Naive thymus-derived CD4-positive, alpha-beta T cell (primary cell): ENCODE measurements around the gene ZNF575. TPM values are rescaled to one million over a fixed set of nuclear protein-coding genes. Genes with fewer than 3 reads are reported as not detected.

Experiments
- ATAC-seq: fragments of 150-1000 bp; cut with Tn5 transposase; 2 replicates; pipeline ENCODE4 v1.10.0; 2021; ENCODE audit warnings: mild to moderate bottlenecking, moderate library complexity
- CTCF ChIA-PET: fragments of 350-600 bp; sonication (Branson Sonifier 250); formaldehyde crosslinking; loops from one replicate; lab custom pipeline; 2021; ENCODE audit warnings: antibody characterized with exemption; lab: Charles Lee
- POLR2A ChIA-PET: fragments of 350-600 bp; sonication (Branson Sonifier 250); formaldehyde crosslinking; loops from one replicate; lab custom pipeline; 2021; ENCODE audit warnings: antibody characterized with exemption, inconsistent platforms; lab: Charles Lee
- DNase-seq, 9 donors: peaks; one replicate each; pipeline versions ENCODE4 v3.0.0 to v3.0.0-alpha.2; 2020 to 2022; ENCODE audit warnings: mixed read lengths in 1 of 9
- H3K27ac ChIP-seq: one replicate; pipeline ENCODE4 v1.7.0; 2013; ENCODE audit warnings: mild to moderate bottlenecking, low read depth, low read length, moderate library complexity
- H3K27me3 ChIP-seq, 2 donors: one replicate each; pipeline ENCODE4 v1.7.0; 2013; ENCODE audit warnings: low read length in 2 of 2, mild to moderate bottlenecking in 2 of 2, moderate library complexity in 2 of 2; ENCODE audit not compliant: control insufficient read depth in 2 of 2, insufficient read depth in 2 of 2
- H3K36me3 ChIP-seq, 3 experiments: 1 replicate in 2 of 3; 2 replicates in 1 of 3; pipeline ENCODE4 v1.7.0; 2013; ENCODE audit warnings: low read length in 3 of 3, mild to moderate bottlenecking in 3 of 3, moderate library complexity in 1 of 3; ENCODE audit not compliant: insufficient read depth in 3 of 3, control insufficient read depth in 2 of 3
- H3K4me1 ChIP-seq, 2 donors: one replicate each; pipeline ENCODE4 v1.7.0; 2013; ENCODE audit warnings: low read length in 2 of 2, mild to moderate bottlenecking in 2 of 2, moderate library complexity in 1 of 2; ENCODE audit not compliant: control insufficient read depth in 2 of 2, insufficient read depth in 2 of 2
- H3K4me3 ChIP-seq: 2 replicates; pipeline ENCODE4 v1.7.0; 2013; ENCODE audit warnings: mild to moderate bottlenecking, low read length
- H3K9me3 ChIP-seq, 3 experiments: 1 replicate in 2 of 3; 2 replicates in 1 of 3; pipeline ENCODE4 v1.7.0; 2013; ENCODE audit warnings: low read length in 3 of 3; ENCODE audit not compliant: control insufficient read depth in 2 of 3
- H3K27ac Mint-ChIP-seq, 9 donors: one replicate each; pipeline ENCODE4 v1.8.0; 2020 to 2022; ENCODE audit warnings: mixed read lengths in 9 of 9, mild to moderate bottlenecking in 8 of 9, moderate library complexity in 5 of 9, inconsistent platforms in 2 of 9
- H3K27me3 Mint-ChIP-seq, 5 donors: one replicate each; pipeline ENCODE4 v1.8.0; 2021 to 2022; ENCODE audit warnings: mixed read lengths in 5 of 5, mild to moderate bottlenecking in 1 of 5
- H3K36me3 Mint-ChIP-seq, 5 donors: one replicate each; pipeline ENCODE4 v1.8.0; 2020 to 2022; ENCODE audit warnings: mixed read lengths in 5 of 5, mild to moderate bottlenecking in 3 of 5, inconsistent platforms in 1 of 5
- H3K4me1 Mint-ChIP-seq, 7 donors: one replicate each; pipeline ENCODE4 v1.8.0; 2020 to 2022; ENCODE audit warnings: mixed read lengths in 7 of 7, mild to moderate bottlenecking in 3 of 7, inconsistent platforms in 1 of 7
- H3K4me3 Mint-ChIP-seq, 10 donors: one replicate each; pipeline ENCODE4 v1.8.0; 2020 to 2022; ENCODE audit warnings: mild to moderate bottlenecking in 10 of 10, mixed read lengths in 10 of 10, moderate library complexity in 6 of 10, inconsistent platforms in 2 of 10
- H3K9me3 Mint-ChIP-seq, 11 donors: one replicate each; pipeline ENCODE4 v1.8.0; 2020 to 2022; ENCODE audit warnings: mixed read lengths in 11 of 11, mild to moderate bottlenecking in 4 of 11, inconsistent platforms in 1 of 11, moderate library complexity in 1 of 11
- intact Hi-C, 2 donors: fragments of 100-400 bp; cut with micrococcal nuclease; formaldehyde crosslinking; loops; one replicate each; pipeline ENCODE4 v1.15.1; 2023
- polyA plus RNA-seq, 2 donors: library from polyadenylated mRNA; unstranded; fragments of 300-500 nt; fragmentation: Illumina TruSeq; gene quantifications; one replicate each; pipeline ENCODE4 v1.2.3, GENCODE V29; 2021
- total RNA-seq, 6 experiments: library from RNA in 5 of 6; stranded (reverse) in 5 of 6; gene quantifications; 1 replicate in 5 of 6; 2 replicates in 1 of 6; pipeline ENCODE4 v1.2.3 and lab custom pipeline; 2021 to 2026

Gene ZNF575
- total and polyA plus RNA-seq, 7 experiments from 2014 or later: 2.7 to 10.7 (median 5.0) TPM

GRCh38 chr19:43563816-43564457 lies 30.9 kb downstream of the ZNF575 start:
- no peaks in the 10 kb centered on the region for H3K9me3 Mint-ChIP-seq
- POLR2A ChIA-PET: interaction anchor here (0.6 to 5.8 kb wide), 6 partner anchors 9 to 32 kb away, joined by 3 to 46 read pairs (median 8); partner anchors contain the start of genes IRGQ, PINLYP, XRCC1 and ZNF575
- CTCF ChIA-PET: interaction anchor here (2.2 kb wide), 1 partner anchor 31 kb away, joined by 8 read pairs; no protein-coding TSS in a partner anchor
- ATAC-seq (no peak), DNase-seq (no peak)
- peak overlapping the region; percentile 75 to 99 (median 96) for H3K27ac Mint-ChIP-seq
- H3K27me3 ChIP-seq: no peaks in the 10 kb centered on the region
- no peaks in the 10 kb centered on the region for H3K9me3 ChIP-seq
- H3K4me1 Mint-ChIP-seq: peaks cover 33 to 65% (median 59%) of the 10 kb centered on the region in 7 donors
- no peaks in the 10 kb centered on the region for H3K27me3 Mint-ChIP-seq
- peak overlapping the region; percentile 79 for H3K27ac ChIP-seq
- peaks cover 0 to 15% (median 0%) of the 10 kb centered on the region in 3 experiments for H3K36me3 ChIP-seq
- H3K4me1 ChIP-seq: peaks cover 31 to 40% of the 10 kb centered on the region in 2 donors
- intact Hi-C loops: loop anchor here in 1 of 2 donors (2.0 kb wide), 1 partner anchor 31 kb away; the partner anchor contains the start of gene ZNF575
- H3K4me3 Mint-ChIP-seq: peak overlapping the region; percentile 1 to 97 (median 82)
- H3K36me3 Mint-ChIP-seq: peaks cover 0 to 31% (median 9%) of the 10 kb centered on the region in 5 donors
- no peak overlapping the region for H3K4me3 ChIP-seq

GRCh38 chr19:43564800-43565199 lies 31.8 kb downstream of the ZNF575 start:
- Mint-ChIP-seq H3K4me3 (peak overlapping the region in 6 of 10 donors; percentile 38 to 85 (median 52)), H3K27ac (peak overlapping the region; percentile 69 to 99 (median 95)), H3K27me3 (no peaks in the 10 kb centered on the region), H3K36me3 (peaks cover 0 to 31% (median 5%) of the 10 kb centered on the region in 5 donors), H3K4me1 (peaks cover 33 to 64% (median 60%) of the 10 kb centered on the region in 7 donors), H3K9me3 (no peaks in the 10 kb centered on the region)
- ATAC-seq (no peak), DNase-seq (no peak)
- Histone ChIP-seq H3K4me1 (peaks cover 33 to 40% of the 10 kb centered on the region in 2 donors), H3K9me3 (no peaks in the 10 kb centered on the region), H3K4me3 (no peak overlapping the region), H3K27me3 (no peaks in the 10 kb centered on the region), H3K36me3 (peaks cover 0 to 15% (median 0%) of the 10 kb centered on the region in 3 experiments), H3K27ac (no peak overlapping the region)
- ChIA-PET POLR2A (interaction anchor here (0.9 to 1.7 kb wide), 5 partner anchors 10 to 55 kb away, joined by 3 to 6 read pairs (median 5); partner anchors contain the start of genes IRGQ, XRCC1, ZNF428 and ZNF575), CTCF (interaction anchor here (0.8 to 1.8 kb wide), 3 partner anchors 10 to 40 kb away, joined by 3 to 8 read pairs (median 3); partner anchors contain the start of gene XRCC1)
- intact Hi-C loops: no loop called here

- no peak for DNase-seq
- no peak overlapping the region for H3K4me3 ChIP-seq
- no peaks in the 10 kb centered on the region for H3K27me3 ChIP-seq
- CTCF ChIA-PET: interaction anchor here (1.3 kb wide), 1 partner anchor 14 kb away, joined by 5 read pairs; no protein-coding TSS in a partner anchor
- POLR2A ChIA-PET: interaction anchor here (1.0 kb wide), 1 partner anchor 15 kb away, joined by 3 read pairs; no protein-coding TSS in a partner anchor
- Mint-ChIP-seq H3K36me3 (peaks cover 0 to 18% (median 3%) of the 10 kb centered on the region in 5 donors), H3K27ac (peak overlapping the region in 8 of 9 donors; percentile 16 to 89 (median 46)), H3K27me3 (no peaks in the 10 kb centered on the region), H3K9me3 (no peaks in the 10 kb centered on the region), H3K4me1 (peaks cover 17 to 54% (median 42%) of the 10 kb centered on the region in 7 donors), H3K4me3 (no peak overlapping the region)
- no peaks in the 10 kb centered on the region for H3K9me3 ChIP-seq
- no peak for ATAC-seq
- no peak overlapping the region for H3K27ac ChIP-seq
- no peaks in the 10 kb centered on the region for H3K36me3 ChIP-seq
- peaks cover 3 to 14% of the 10 kb centered on the region in 2 donors for H3K4me1 ChIP-seq
- intact Hi-C loops: no loop called here
These were observed 36.7 kb downstream of the ZNF575 start for GRCh38 chr19:43569657-43570056.

- H3K4me1 ChIP-seq: peaks cover 5 to 15% of the 10 kb centered on the region in 2 donors
- POLR2A ChIA-PET: interaction anchor here (1.3 kb wide), 1 partner anchor 38 kb away, joined by 3 read pairs; the partner anchor contains the start of gene ZNF575
- H3K27ac ChIP-seq: peak overlapping the region; percentile 13
- no peaks in the 10 kb centered on the region for H3K36me3 ChIP-seq
- Mint-ChIP-seq H3K9me3 (peaks cover 0 to 1% (median 0%) of the 10 kb centered on the region in 11 donors), H3K27ac (peak overlapping the region in 8 of 9 donors; percentile 21 to 89 (median 64)), H3K4me3 (no peak overlapping the region), H3K27me3 (no peaks in the 10 kb centered on the region), H3K36me3 (peaks cover 0 to 18% (median 1%) of the 10 kb centered on the region in 5 donors), H3K4me1 (peaks cover 19 to 54% (median 42%) of the 10 kb centered on the region in 7 donors)
- ATAC-seq (no peak), DNase-seq (no peak)
- no peaks in the 10 kb centered on the region for H3K9me3 ChIP-seq
- intact Hi-C loops: no loop called here
- H3K4me3 ChIP-seq: no peak overlapping the region
- CTCF ChIA-PET: interaction anchor here (1.3 kb wide), 1 partner anchor 14 kb away, joined by 5 read pairs; no protein-coding TSS in a partner anchor
- H3K27me3 ChIP-seq: no peaks in the 10 kb centered on the region
These were observed 37.3 kb downstream of the ZNF575 start for GRCh38 chr19:43570174-43570791.

GRCh38 chr19:43572171-43572588 lies 39.2 kb downstream of the ZNF575 start:
- Mint-ChIP-seq H3K4me3 (peak overlapping the region in 1 of 10 donors; percentile 55), H3K27ac (peak overlapping the region in 6 of 9 donors; percentile 29 to 86 (median 74)), H3K36me3 (peaks cover 0 to 15% (median 0%) of the 10 kb centered on the region in 5 donors), H3K27me3 (no peaks in the 10 kb centered on the region), H3K4me1 (peaks cover 24 to 62% (median 44%) of the 10 kb centered on the region in 7 donors), H3K9me3 (peaks cover 0 to 1% (median 0%) of the 10 kb centered on the region in 11 donors)
- ATAC-seq (no peak), DNase-seq (no peak)
- ChIA-PET POLR2A (interaction anchor here (5.1 kb wide), 1 partner anchor 24 kb away, joined by 51 read pairs; the partner anchor contains the start of genes IRGQ and ZNF576), CTCF (interaction anchor here (0.8 to 2.8 kb wide), 2 partner anchors 18 to 22 kb away, joined by 6 to 11 read pairs; no protein-coding TSS in a partner anchor)
- Histone ChIP-seq H3K9me3 (no peaks in the 10 kb centered on the region), H3K4me1 (peaks cover 12 to 18% of the 10 kb centered on the region in 2 donors), H3K27me3 (no peaks in the 10 kb centered on the region), H3K4me3 (no peak overlapping the region), H3K27ac (no peak overlapping the region), H3K36me3 (no peaks in the 10 kb centered on the region)
- intact Hi-C loops: no loop called here
